SU-DHL-6 (cell line): Measurements from ENCODE around the gene PCBP1.

Experiments
- CTCF ChIP-seq: fragments of 200-600 bp; sonication (generic); IDR thresholded peaks from one replicate; pipeline ENCODE4 v1.5.1; 2017; ENCODE audit warnings: antibody characterized with exemption, mild to moderate bottlenecking, low read length, moderate library complexity; ENCODE audit not compliant: insufficient read depth, poor library complexity, severe bottlenecking
- EZH2phosphoT487 ChIP-seq: fragments of 200-600 bp; sonication (generic), shearing (Covaris generic); conservative IDR thresholded peaks from 2 replicates; pipeline ENCODE4 v1.6.1; 2018; ENCODE audit warnings: mild to moderate bottlenecking, antibody characterized with exemption, low read length, moderate library complexity, mixed read lengths

GRCh38 chr2:70126413-70126812, 39.1 kb downstream of the PCBP1 start:
- no peak for TF ChIP-seq CTCF
- no peak for TF ChIP-seq EZH2phosphoT487
